ENCODE measurements around the gene TESPA1.

GRCh38 chr12:54987611-54988231, 3.2 kb upstream of the TESPA1 start:
- no peak for TF ChIP-seq CTCF (IDR thresholded peaks at IDR 0.05)
- TF ChIP-seq EZH2 (IDR thresholded peaks at IDR 0.05): no peak
